HepG2 (cell line): Measurements from ENCODE around the gene IFT122. TPM values are rescaled to one million over a fixed set of nuclear protein-coding genes. Genes with fewer than 3 reads are reported as not detected.
A peak's percentile ranks its signal among the peaks of the same experiment; 100 is the strongest.
"Not testable (repeated sequence)": the region's sequence is repeated elsewhere in the genome, so short reads cannot be mapped to it uniquely, and the experiment has no call there.

Source experiments
- HDAC1 ChIP-seq: sonication (generic); formaldehyde crosslinking; IDR thresholded peaks from 2 replicates; pipeline ENCODE4 v1.5.1; 2020; ENCODE audit warnings: mild to moderate bottlenecking, missing genetic modification reagents
- HDAC2 ChIP-seq: sonication (generic); formaldehyde crosslinking; IDR thresholded peaks from 2 replicates; pipeline ENCODE4 v1.4.0; 2020; ENCODE audit warnings: missing genetic modification reagents
- IRF2 ChIP-seq: IDR thresholded peaks from 2 replicates; pipeline ENCODE4 v1.6.1; 2018; ENCODE audit warnings: missing genetic modification reagents, missing compliant biosample characterization
- KAT8 ChIP-seq: IDR thresholded peaks from 2 replicates; pipeline ENCODE4 v1.6.1; 2016; ENCODE audit warnings: missing genetic modification reagents, missing compliant biosample characterization
- LCORL ChIP-seq, 2 experiments: fragments of 450-650 bp in 1 of 2; sonication (generic) in 1 of 2; formaldehyde crosslinking in 1 of 2; IDR thresholded peaks; 2 replicates each; pipeline versions ENCODE4 v1.5.0 to v1.6.1; 2017 to 2020; ENCODE audit warnings: antibody characterized with exemption in 1 of 2, missing genetic modification reagents in 1 of 2
- MYC ChIP-seq: sonication (generic); formaldehyde crosslinking; IDR thresholded peaks from 2 replicates; pipeline ENCODE4 v1.9.0; 2021; ENCODE audit warnings: missing genetic modification reagents, borderline replicate concordance
- NR2F6 ChIP-seq, 2 experiments: IDR thresholded peaks; 2 replicates each; pipeline ENCODE4 v1.6.1; 2016; ENCODE audit warnings: antibody characterized with exemption in 1 of 2, mild to moderate bottlenecking in 1 of 2
- SPEN ChIP-seq: sonication (generic); formaldehyde crosslinking; IDR thresholded peaks from 2 replicates; pipeline ENCODE4 v1.5.1; 2020; ENCODE audit warnings: low read depth, mild to moderate bottlenecking, missing genetic modification reagents
- STAG1 ChIP-seq: sonication (generic); formaldehyde crosslinking; IDR thresholded peaks from 2 replicates; pipeline ENCODE4 v1.4.0; 2020; ENCODE audit warnings: missing genetic modification reagents
- TARDBP ChIP-seq: sonication (generic); formaldehyde crosslinking; IDR thresholded peaks from 2 replicates; pipeline ENCODE4 v1.8.0; 2022; ENCODE audit warnings: mild to moderate bottlenecking, missing genetic modification reagents
- ZNF687 ChIP-seq: sonication (generic); formaldehyde crosslinking; IDR thresholded peaks from 2 replicates; pipeline ENCODE4 v1.5.1; 2020; ENCODE audit warnings: mild to moderate bottlenecking, missing genetic modification reagents, moderate library complexity
- ZNF777 ChIP-seq: sonication (generic); formaldehyde crosslinking; IDR thresholded peaks from 2 replicates; pipeline ENCODE4 v1.4.0; 2020; ENCODE audit warnings: missing genetic modification reagents
- ZNF883 ChIP-seq: sonication (generic); formaldehyde crosslinking; IDR thresholded peaks from 2 replicates; pipeline ENCODE4 v1.5.1; 2020; ENCODE audit warnings: mild to moderate bottlenecking, missing genetic modification reagents; ENCODE audit errors: not compliant biosample characterization
- polyA plus RNA-seq, 8 experiments: library from polyadenylated mRNA; depleted of rRNA in 3 of 8; stranded (reverse) in 7 of 8; unstranded in 1 of 8; fragments of >200 nt; fragmentation: Illumina TruSeq in 4 of 8; extraction: Trizol in 4 of 8; gene quantifications; 2 replicates each; pipeline versions ENCODE4 v1.2.1 to v1.2.3, GENCODE V29; 2011 to 2016; ENCODE audit warnings: low read depth in 4 of 8, missing spikeins in 1 of 8, mixed read lengths in 1 of 8; ENCODE audit not compliant: insufficient read depth in 1 of 8
- total RNA-seq, 5 experiments: library from RNA; depleted of rRNA; stranded (reverse); fragments of >200 nt; fragmentation: Illumina TruSeq; extraction: Trizol; gene quantifications; 2 replicates each; pipeline ENCODE4 v1.2.3, GENCODE V29; 2016; ENCODE audit warnings: low read depth in 1 of 5
- TF ChIP-seq, protein P1 (sequence below): sonication (generic); formaldehyde crosslinking; IDR thresholded peaks from 2 replicates; pipeline ENCODE4 v1.4.0; 2020; ENCODE audit warnings: missing genetic modification reagents
- TF ChIP-seq, protein P2 (sequence below): sonication (generic); formaldehyde crosslinking; IDR thresholded peaks from 2 replicates; pipeline ENCODE4 v1.5.0; 2020; ENCODE audit warnings: mild to moderate bottlenecking, missing genetic modification reagents, moderate library complexity
- TF ChIP-seq, protein P3 (sequence below): sonication (generic); formaldehyde crosslinking; conservative IDR thresholded peaks from 2 replicates; pipeline ENCODE4 v1.4.0; 2020; ENCODE audit warnings: mild to moderate bottlenecking, missing genetic modification reagents, moderate library complexity

The IFT122 gene
- total and polyA plus RNA-seq, 2 of the 13 experiments (the other 11 are each of a cell fraction or from before 2014, with no cell fraction given), result 10.1 to 10.3 TPM

- TF ChIP-seq, protein P1, sequence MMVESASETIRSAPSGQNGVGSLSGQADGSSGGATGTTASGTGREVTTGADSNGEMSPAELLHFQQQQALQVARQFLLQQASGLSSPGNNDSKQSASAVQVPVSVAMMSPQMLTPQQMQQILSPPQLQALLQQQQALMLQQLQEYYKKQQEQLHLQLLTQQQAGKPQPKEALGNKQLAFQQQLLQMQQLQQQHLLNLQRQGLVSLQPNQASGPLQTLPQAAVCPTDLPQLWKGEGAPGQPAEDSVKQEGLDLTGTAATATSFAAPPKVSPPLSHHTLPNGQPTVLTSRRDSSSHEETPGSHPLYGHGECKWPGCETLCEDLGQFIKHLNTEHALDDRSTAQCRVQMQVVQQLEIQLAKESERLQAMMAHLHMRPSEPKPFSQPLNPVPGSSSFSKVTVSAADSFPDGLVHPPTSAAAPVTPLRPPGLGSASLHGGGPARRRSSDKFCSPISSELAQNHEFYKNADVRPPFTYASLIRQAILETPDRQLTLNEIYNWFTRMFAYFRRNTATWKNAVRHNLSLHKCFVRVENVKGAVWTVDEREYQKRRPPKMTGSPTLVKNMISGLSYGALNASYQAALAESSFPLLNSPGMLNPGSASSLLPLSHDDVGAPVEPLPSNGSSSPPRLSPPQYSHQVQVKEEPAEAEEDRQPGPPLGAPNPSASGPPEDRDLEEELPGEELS (CRISPR knock-in tag), result peak; percentile 44
- TF ChIP-seq IRF2 (CRISPR knock-in tag) (0 out of 2 replicates have a peak, but pooled peaks have one; percentile 17), LCORL (CRISPR knock-in tag; IDR thresholded peaks at IDR 0.05) (peak; percentile 58; the same call in 1 of the 2 replicates), ZNF777 (CRISPR knock-in tag) (0 out of 2 replicates have a peak, but pooled peaks have one; percentile 23), STAG1 (CRISPR knock-in tag) (peak; percentile 7; the same call in 1 of the 2 replicates), SPEN (CRISPR knock-in tag) (0 out of 2 replicates have a peak, but pooled peaks have one; percentile 30), NR2F6 (CRISPR knock-in tag; IDR thresholded peaks at IDR 0.05) (peak; percentile 62; the same call in 1 of the 2 replicates), KAT8 (CRISPR knock-in tag) (peak; percentile 47; the same call in 1 of the 2 replicates), HDAC2 (CRISPR knock-in tag) (peak; percentile 57; the same call in 1 of the 2 replicates), ZNF883 (CRISPR knock-in tag) (peak; percentile 98), ZNF687 (CRISPR knock-in tag) (peak; percentile 80), MYC (CRISPR knock-in tag) (peak; percentile 67; the same call in 1 of the 2 replicates), HDAC1 (CRISPR knock-in tag) (peak; percentile 29; the same call in 1 of the 2 replicates), TARDBP (CRISPR knock-in tag) (peak; percentile 36; the same call in 1 of the 2 replicates)
- TF ChIP-seq, protein P2, sequence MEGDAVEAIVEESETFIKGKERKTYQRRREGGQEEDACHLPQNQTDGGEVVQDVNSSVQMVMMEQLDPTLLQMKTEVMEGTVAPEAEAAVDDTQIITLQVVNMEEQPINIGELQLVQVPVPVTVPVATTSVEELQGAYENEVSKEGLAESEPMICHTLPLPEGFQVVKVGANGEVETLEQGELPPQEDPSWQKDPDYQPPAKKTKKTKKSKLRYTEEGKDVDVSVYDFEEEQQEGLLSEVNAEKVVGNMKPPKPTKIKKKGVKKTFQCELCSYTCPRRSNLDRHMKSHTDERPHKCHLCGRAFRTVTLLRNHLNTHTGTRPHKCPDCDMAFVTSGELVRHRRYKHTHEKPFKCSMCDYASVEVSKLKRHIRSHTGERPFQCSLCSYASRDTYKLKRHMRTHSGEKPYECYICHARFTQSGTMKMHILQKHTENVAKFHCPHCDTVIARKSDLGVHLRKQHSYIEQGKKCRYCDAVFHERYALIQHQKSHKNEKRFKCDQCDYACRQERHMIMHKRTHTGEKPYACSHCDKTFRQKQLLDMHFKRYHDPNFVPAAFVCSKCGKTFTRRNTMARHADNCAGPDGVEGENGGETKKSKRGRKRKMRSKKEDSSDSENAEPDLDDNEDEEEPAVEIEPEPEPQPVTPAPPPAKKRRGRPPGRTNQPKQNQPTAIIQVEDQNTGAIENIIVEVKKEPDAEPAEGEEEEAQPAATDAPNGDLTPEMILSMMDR (CRISPR knock-in tag), result peak; percentile 28
- TF ChIP-seq LCORL, NR2F6 (IDR thresholded peaks at IDR 0.05): not testable (repeated sequence)
- TF ChIP-seq, protein P3, sequence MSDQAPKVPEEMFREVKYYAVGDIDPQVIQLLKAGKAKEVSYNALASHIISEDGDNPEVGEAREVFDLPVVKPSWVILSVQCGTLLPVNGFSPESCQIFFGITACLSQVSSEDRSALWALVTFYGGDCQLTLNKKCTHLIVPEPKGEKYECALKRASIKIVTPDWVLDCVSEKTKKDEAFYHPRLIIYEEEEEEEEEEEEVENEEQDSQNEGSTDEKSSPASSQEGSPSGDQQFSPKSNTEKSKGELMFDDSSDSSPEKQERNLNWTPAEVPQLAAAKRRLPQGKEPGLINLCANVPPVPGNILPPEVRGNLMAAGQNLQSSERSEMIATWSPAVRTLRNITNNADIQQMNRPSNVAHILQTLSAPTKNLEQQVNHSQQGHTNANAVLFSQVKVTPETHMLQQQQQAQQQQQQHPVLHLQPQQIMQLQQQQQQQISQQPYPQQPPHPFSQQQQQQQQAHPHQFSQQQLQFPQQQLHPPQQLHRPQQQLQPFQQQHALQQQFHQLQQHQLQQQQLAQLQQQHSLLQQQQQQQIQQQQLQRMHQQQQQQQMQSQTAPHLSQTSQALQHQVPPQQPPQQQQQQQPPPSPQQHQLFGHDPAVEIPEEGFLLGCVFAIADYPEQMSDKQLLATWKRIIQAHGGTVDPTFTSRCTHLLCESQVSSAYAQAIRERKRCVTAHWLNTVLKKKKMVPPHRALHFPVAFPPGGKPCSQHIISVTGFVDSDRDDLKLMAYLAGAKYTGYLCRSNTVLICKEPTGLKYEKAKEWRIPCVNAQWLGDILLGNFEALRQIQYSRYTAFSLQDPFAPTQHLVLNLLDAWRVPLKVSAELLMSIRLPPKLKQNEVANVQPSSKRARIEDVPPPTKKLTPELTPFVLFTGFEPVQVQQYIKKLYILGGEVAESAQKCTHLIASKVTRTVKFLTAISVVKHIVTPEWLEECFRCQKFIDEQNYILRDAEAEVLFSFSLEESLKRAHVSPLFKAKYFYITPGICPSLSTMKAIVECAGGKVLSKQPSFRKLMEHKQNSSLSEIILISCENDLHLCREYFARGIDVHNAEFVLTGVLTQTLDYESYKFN (CRISPR knock-in tag), result peak; percentile 57
Measured at GRCh38 chr3:129393760-129394564, 46.1 kb upstream of the IFT122 start (continued).
